GM21526 (cell line): ENCODE data around the gene MB.
"Not testable (repeated sequence)": the region's sequence is repeated elsewhere in the genome, so short reads cannot be mapped to it uniquely, and the experiment has no call there.

Source experiments
- ATAC-seq: cut with Tn5 transposase; IDR thresholded peaks from one replicate; pipeline ENCODE4 v1.9.1; 2021; ENCODE audit warnings: moderate library complexity; ENCODE audit not compliant: unreplicated experiment, low FRiP score

MB gene

DNA sequence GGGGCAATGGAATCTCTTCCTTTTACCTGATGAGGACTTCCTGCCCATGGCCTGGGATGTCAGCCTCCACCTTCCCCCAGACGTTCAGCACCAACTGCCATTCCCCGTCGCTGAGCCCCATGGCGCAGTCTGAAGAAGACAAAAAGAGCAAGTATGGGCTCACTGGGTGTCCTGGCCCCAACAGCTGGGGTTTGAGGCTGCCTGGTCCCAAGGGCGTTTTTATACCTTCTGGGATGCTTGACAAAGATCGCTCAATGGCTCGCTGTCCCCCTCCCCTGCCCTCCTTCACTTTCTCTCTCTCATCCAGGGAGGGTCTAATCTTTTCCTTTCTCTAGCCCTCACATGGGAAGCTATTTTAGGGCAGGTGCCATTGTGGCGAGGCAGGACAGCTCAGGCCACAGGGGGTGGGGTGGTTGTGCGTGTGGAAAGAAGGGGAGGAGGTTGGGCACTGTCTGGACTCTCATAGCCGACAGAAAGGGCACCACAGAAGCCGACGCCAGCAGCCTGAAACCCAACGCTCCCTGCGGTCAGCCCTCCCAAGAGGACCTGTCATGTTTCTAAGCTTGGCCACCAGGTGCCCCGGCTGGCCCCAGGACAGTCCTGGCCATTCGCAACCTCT, at the start of gene MB:
Gene MB, minus strand, starts transcription at position 193 of the 619 bp plus-strand sequence. Its CDS starts 72 bp downstream, at position 121.
- ATAC-seq: no peak

DNA sequence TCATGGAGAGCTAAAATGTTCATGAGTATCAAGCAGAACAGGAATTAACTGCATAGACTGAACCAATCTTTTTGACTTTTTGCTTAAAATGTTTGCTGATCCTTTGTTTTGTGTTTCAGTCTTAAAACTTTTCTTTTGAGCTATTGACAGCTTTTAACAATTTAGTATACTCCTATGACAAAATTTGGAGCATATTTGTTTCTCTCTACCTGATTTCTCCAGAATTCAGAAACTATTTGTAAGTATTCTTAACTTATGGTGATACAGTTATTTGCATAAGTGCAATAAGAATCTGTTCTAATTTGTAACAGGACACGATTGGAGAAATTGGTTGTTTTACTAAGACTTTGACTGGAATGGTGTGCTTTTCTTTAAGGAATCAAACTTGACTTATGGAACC, 49.6 kb upstream of the MB start:
- ATAC-seq: not testable (repeated sequence)

DNA sequence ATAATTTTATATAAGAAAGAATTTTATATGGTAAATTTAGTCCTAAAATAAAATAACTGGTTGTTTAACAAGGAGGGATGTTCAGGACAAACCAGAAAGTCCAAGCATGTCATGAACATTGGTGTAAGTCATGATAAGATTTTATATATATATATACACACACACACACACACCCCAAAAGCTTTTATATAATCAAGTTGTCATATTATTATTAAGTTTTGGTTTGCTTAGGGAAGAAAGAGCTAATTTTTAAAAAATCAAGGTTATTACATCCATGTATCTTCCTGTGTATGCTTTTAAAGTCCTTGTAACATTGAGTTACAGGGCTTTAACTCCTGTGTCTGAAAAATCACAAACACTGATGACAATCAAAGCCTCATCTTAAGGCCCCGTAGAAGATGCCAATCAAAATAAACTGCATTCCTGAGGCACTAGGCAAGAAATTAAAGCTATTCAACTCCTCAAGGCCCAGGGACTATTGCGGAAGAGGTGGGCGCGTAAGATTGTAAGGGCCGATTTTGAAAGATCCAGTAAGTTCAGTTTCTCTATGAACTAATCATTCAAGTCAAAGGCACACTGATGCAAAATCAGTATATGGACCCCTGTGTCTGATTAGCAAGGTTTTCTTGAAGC, 47.9 kb upstream of the MB start:
- no peak for ATAC-seq

DNA sequence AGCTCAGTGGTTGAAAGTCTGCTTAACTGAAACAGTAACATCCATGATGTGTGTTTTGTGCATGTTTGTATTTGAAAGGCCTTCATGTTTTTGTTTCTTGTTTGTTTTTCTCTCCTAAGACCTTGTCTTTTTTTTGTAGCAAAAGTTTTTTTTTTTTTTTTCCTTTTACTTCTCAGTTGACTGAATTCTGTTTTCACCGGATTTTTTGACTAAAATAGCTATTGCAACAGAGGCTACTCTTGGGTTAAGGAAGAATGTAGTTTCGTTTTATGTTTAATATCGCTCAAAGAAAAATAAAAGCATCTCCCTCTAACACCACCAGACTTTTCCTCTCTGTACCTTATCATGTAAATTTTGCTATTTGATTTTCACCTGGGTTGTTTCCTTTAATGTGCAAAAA, 46.2 kb upstream of the MB start:
- no peak for ATAC-seq

DNA sequence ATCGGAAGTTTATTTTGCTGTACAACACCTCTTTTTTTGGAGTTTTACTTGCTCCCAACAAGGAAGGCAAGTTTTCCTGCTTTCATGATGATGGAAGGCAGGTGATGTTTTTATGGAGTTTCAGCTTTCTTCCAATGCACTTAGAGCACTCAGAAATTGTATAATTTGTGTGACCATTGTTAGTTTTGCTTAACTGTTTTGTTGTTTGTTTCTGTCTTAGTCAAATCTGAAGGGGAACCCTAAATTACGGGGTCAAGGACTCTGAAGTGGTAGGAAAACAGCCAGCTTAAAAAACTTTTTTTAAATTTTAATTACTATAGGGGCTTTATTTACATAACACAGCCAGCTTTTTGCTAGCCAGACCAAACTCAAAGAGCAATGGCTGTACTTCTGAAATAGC, 45.8 kb upstream of the MB start:
- no peak for ATAC-seq

DNA sequence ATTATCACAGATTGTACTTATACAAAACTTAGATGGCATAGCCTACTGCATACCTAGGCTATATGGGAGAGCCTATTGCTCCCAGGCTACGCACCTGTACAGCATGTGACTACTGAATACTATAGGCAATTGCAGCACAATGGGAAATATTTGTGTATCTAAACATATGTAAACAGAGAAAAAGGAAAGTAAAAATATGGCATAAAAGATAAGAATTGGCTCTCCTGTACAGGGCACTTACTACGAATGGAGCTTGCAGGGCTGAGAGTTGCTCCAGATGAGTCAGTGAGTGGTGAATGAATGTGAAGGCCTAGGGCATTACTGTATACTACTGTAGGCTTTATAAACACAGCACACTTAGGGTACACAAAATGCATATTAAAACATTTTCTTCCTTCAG, 44.3 kb upstream of the MB start:
- ATAC-seq: no peak

DNA sequence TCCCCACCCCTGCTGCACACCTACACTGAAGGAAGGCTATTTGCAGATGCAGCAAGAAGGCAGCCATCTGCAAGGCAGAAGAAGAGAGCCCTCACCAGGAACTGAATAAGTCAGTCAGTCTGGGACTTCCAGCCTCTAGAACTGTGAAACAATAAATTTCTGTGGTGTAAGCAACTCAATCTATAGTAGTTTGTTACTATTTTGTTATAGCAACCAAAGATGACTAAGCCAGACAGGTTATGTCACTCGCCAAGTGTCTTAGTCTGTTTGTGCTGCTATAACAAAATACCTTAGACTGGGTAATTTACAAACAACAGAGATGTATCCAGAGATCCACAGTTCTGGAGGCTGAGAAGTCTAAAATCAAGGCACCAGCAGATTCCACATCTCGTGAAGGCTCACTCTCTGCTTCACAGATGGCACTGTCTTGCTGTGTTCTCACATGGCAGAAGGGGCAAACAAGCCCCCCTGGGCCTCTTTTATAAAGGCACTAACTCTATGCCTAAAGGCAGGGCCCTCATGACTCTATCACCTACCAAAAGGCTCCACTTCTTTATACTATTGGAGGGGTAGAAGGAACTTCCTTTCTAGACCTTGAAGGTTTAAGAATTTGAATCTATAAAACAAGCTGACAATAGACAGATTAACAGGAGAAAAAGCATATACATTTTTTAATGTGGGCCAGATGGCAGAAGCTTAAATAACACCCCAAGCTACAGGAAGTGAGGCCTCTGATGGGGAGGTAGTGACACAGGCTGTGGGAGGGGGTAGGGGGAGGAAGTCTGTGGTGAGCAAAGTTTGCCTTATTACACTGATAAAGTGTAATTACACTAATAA, 43.4 kb upstream of the MB start:
- no peak for ATAC-seq

DNA sequence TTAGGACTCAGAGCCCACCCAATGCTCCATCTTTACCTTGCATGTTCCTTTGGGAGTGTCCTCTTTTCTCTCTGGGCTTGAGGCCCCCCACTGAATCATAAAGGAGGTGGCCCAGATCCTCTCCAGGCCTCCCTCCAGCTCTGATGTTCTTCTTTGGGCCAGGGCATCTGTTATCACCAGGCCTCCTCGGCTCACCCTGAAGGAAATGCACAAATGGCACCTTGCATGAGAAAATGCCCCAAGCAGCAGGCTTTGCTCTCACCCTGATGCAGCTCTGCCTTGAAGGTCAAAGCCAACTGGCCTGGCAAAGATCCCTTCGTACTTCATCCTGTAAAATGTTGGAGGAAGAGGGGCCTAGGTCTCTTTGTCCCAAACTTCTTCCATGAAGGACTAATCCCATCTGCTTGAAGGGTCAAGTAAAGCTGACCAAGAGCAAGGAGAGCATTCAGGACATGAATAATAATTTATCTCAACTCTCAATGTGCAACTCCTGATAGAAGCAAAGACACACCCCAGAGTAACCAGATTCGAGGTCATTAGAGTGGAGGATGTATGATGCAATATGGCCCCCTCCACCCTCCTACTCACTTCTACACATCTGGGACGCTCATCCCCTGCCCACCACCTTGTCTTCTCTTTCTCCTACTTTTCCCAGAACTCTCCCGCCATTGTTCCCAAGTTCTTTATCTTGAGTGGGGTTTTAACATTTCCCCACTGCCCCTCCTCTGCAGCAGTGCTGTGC, 40.6 kb upstream of the MB start:
- ATAC-seq: no peak

DNA sequence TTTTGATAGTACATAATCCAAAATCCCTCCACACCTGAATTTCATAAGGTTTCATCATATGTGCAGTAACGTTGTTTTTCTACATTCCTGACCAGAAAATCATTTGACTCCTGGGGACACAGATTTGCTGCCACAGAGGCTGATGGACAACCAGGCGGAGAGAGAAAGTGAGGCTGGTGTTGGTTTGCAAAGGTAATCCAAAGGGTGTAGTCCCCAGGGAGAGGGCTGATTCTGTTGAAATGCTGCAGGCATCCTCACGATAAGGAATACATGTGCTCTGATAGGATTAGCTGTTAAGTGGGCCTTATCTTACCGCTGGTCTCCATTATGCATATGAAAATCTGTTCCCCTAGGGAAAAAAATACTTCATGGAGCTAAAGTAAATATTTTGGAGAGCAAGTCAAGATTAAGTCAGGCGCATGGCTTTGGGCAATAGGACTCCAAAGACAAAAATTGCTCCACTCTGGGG, 39.2 kb upstream of the MB start:
- no peak for ATAC-seq

DNA sequence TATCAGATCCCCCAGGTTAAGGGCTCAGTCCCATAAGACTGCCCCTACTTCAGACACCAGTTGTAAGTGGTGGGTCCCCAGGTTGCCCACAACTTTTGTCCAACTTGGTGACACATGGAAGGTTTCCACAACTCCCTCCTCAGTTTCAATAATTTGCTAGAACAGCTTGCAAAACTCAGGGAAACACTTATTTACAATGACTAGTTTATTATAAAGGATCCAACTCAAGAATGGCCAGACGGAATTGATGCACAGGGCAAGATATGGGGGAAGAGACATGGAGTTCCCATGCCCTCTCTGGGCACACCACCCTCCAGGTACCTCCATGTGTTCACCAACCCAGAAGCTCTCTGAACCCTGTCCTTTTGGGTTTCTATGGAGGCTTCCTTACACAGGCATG, 36.7 kb upstream of the MB start:
- ATAC-seq: no peak

DNA sequence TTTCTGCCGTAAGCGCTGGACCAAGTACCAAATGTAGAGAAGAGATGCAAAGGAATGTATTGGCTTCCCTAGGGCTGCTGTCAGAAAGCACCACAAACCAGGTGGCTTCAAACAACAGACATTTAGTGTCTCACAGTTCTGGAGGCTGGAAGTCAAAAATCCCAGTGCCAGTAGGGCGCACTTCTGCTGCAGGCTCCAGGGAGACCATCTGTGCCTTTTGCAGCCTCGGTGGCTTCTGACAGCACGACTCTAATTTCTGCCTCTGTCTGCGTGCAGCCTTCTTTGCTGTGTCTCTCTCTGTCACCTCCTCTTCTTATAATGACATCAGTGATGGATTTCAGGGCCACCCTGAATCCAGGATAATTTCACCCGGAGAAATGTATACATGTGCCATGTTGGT, 34.0 kb upstream of the MB start:
- no peak for ATAC-seq

DNA sequence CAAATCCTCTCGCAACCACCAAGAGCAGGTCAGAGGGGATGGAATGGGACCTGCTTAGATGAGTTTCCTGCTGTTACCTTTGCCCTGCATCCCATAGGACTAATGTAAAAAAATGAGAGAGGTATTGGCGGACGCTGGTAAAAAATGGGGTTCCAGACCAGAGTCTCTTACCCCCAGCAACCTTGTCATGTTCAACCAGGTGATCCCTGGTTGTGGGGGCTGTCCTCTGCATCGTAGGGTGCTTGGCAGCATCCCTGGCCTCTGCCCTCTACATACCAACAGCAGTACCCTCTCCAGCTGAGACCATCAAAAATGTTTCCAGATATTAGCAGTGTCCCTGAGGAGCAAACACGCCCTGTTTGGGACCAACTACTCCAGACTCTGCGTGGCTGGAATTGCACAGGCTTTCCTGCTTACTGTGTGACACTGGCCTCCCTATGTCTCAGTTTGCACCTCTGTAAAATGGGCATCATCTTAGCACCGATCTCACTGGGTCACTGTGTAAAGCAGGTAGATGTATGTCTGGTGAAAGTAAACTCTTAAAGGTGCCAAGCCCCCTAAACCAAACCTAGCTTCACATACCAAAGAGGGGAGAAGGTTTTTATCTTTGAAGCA, 32.6 kb upstream of the MB start:
- no peak for ATAC-seq

DNA sequence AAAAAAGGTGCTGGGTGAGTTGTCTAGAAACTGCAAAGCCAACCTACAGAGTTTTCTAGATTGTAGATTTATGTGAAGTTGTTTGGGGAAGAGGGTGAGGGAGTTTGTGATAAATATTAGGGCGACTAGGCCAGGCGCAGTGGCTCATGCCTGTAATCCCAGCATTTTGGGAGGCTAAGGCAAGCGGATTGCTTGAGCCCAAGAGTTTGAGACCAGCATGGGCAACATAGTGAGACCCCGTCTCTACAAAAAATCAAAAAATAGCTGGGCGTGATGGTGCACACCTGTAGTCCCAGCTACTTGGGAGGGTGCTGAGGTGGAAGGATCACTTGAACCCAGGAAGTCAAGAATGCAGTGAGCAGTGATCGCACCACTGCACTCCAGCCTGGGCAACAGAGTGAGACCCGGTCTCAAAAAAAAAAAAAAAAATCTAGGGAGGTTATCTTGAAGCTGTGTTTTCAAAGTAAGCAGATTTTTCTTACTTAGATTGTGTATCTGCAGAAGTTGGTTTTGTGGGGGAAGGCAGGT, 32.0 kb upstream of the MB start:
- no peak for ATAC-seq

DNA sequence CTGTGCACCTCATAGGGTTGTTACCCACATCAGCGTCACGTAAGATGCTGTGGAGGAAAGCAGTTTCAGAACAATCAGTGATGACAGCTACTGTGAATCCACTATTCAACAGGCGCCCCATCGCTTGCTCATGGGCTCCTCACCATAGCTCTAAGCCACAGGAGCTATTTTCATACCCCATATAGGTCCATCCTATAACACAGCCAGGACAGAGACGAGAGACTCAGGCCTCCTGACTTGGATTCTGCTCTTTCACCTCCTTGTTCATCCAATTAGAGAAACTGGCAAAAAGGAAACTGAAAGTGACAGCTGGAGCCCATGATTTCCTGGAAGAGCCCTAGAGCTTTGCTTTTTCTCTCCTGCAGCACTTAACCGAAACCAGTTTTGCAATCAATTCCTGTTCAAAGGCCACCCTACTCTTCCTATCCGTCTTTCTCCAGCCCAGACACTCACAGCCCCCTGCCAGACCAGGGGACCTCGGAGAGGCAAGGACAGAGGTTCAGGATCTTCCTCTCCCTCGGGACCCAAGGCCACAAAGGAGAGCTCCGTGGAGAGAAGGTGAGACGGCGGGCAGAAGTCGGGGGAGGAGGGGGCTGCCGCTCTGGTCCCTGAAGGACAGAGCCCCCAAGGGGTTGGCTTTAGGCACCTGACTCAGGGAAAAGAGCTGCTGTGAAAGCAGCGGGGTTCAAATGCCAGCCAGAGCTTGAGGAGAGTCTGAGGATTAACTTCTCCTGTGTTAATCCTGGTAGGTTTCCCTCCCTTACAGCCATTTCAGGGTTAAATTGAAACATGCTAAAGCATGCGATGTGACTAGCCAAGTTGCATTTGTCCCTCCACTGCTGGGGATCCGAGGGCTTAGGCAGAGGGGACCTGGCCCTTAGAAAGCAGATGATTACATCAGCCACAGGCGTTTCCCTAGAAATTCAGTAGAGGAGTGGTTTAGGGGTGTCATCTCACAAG, 31.2 kb upstream of the MB start, which contains the start of gene APOL6:
Gene APOL6, plus strand, starts transcription at position 381 of the 960 bp plus-strand sequence. CDS start 7,980 bp downstream, outside the sequence.
- no peak for ATAC-seq

DNA sequence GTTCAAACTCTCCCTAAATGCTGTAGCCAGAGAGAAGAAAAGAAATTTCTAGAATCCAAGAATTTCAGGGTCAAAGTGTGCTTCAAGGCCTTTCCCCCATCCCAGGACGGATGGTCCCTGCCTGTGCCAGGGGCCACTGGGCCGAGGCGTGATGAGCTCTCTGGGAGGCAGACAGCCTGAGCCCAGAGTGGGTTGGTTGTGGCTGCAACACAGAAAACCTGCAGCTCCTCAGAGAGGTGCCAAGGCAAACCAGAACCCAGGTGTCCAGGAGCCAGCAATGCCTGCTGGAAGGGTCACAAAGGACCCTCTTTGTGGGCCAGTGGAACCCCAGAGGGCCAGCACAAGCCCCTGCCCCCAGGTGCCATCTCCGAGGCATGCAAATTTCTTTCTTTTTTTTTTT, 28.5 kb upstream of the MB start:
- no peak for ATAC-seq

DNA sequence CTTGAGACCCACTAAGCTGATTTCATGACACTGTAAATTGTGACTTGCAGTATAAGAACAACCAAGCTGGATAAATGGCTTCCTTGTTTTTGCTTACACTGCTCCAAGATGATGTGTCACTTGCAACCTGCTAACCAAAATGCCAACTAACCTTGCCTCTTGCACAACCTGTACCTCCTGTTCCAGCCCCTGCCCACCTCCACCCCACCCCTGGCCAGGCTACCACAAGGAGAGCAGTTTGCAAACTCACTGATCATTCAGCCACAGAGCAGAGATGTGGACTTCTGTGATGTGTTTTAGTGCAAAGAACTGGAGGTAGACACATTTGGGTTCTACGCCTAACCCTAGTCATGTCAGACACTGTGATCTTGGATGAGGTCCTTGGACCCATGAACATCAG, 26.9 kb upstream of the MB start:
- no peak for ATAC-seq

DNA sequence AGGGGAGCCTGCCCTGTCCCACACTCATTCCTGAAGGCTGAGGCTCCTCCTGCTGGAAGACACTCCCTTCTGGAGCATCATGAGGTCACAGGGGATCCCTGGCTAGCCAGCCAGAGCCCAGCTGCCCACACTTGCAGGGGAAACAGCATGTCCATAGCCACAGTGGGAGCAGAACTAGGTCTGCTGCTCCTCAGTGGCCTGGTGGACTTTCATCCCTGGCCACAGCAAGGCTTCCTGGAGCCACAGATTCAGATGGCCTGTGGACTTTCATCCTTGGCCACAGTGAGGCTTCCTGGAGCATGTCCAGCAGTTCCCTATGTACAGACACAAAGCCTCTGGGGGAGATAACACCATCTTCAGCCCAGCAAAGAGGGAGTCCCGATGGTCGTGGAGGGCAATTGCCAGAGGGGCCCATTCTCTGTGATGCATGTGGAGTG, 25.2 kb upstream of the MB start:
- no peak for ATAC-seq

DNA sequence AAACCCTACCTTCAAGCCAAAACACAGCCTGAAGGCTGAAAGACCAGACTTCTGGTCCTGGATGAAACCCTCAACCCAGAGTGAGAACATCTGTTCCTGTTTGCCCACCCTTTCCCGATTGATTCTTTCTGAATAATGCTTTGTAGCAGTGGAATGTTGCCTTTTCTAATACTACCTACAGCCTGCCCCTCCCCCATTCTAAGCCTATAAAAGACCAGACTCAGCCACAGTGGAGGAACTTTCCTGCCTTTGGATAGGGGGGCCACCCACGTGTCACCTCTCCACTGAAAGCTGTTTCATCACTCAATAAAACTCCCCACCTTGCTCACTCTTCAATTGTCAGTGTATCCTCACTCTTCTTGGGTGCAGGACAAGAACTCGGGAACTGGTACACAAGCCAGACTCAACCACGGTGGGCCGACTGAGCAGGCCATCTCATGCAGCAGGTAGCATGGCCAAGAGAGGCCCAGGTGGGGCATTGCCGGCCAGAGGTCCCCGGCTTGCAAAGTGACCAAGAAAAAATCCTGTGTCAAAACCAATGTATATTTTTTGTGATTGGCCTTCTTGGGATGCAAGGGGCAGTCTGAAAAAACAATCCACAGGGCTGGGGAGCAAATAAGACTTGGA, 24.5 kb upstream of the MB start:
- no peak for ATAC-seq

DNA sequence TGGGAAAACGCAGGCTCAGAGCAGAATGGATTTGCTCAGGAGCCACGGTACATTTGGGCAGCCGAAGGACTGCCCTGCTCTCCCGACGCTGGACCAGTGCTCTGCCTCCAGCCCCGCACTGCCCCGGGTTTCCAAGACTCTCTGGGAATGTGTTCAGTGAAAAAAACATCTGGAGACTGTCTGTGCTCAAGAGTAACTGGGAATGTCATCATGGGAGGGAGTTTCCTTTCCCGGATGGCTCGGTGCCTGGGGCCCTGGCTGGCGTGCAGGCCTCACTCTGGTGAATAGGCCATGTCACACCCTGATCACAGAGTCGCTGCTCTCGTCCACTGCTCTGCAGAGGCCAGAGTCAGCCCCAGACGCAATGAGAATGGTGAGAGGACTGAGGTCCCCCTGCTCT, 21.3 kb upstream of the MB start:
- no peak for ATAC-seq
